Calu3 (cell line): ENCODE data around the gene CNTN5. TPM values are rescaled to one million over a fixed set of nuclear protein-coding genes. Genes with fewer than 3 reads are reported as not detected.
"Not testable (repeated sequence)": the region's sequence is repeated elsewhere in the genome, so short reads cannot be mapped to it uniquely, and the experiment has no call there.

ENCODE experiments used
- BruUV-seq: library from RNA; stranded (reverse); fragments of 400-500 nt; replicated peaks from 2 replicates; lab custom pipeline; 2021; lab: Mats Ljungman, UMichigan
- CTCF ChIA-PET: fragments of 300-600 bp; sonication (Branson Sonifier 250); formaldehyde crosslinking; loops from one replicate; lab custom pipeline; 2022; ENCODE audit warnings: antibody characterized with exemption; lab: Charles Lee
- DNase-seq: peaks from one replicate; pipeline ENCODE4 v3.0.0; 2022
- H3K27ac Mint-ChIP-seq: one replicate; pipeline ENCODE4 v1.8.0; 2022; ENCODE audit warnings: mixed read lengths; ENCODE audit not compliant: unreplicated experiment
- H3K27me3 Mint-ChIP-seq: one replicate; pipeline ENCODE4 v1.8.0; 2022; ENCODE audit warnings: mixed read lengths; ENCODE audit not compliant: unreplicated experiment
- H3K36me3 Mint-ChIP-seq: one replicate; pipeline ENCODE4 v1.8.0; 2022; ENCODE audit warnings: mild to moderate bottlenecking, moderate library complexity, mixed read lengths; ENCODE audit not compliant: insufficient read depth, unreplicated experiment
- H3K4me1 Mint-ChIP-seq: one replicate; pipeline ENCODE4 v1.8.0; 2022; ENCODE audit warnings: mild to moderate bottlenecking, low read depth, mixed read lengths; ENCODE audit not compliant: unreplicated experiment
- H3K4me3 Mint-ChIP-seq: one replicate; pipeline ENCODE4 v1.8.0; 2022; ENCODE audit warnings: mild to moderate bottlenecking, low read depth, moderate library complexity, mixed read lengths; ENCODE audit not compliant: unreplicated experiment
- H3K9me3 Mint-ChIP-seq: one replicate; pipeline ENCODE4 v1.8.0; 2022; ENCODE audit warnings: low read depth, mixed read lengths; ENCODE audit not compliant: unreplicated experiment
- intact Hi-C: fragments of 100-400 bp; cut with micrococcal nuclease; formaldehyde crosslinking; loops from one replicate; pipeline ENCODE4 v1.10.0; 2022; ENCODE audit not compliant: unreplicated experiment
- total RNA-seq: library from RNA; stranded (reverse); gene quantifications from 2 replicates; pipeline ENCODE4 v1.2.3, GENCODE V29; 2022
- TF ChIP-seq, protein P1 (sequence below): fragments of 200-600 bp; IDR thresholded peaks from one replicate; pipeline ENCODE4 v1.8.0; 2022; ENCODE audit warnings: antibody characterized with exemption; ENCODE audit not compliant: unreplicated experiment

Gene CNTN5
- total RNA-seq, 1 experiment from 2014 or later, result not detected

GRCh38 chr11:100273066-100273815 lies 1252.5 kb downstream of the CNTN5 start:
- CTCF ChIA-PET, result no interaction called here
- H3K9me3 Mint-ChIP-seq, result no peaks in the 10 kb centered on the region
- no TSS peak for BruUV-seq
- H3K36me3 Mint-ChIP-seq, result no peaks in the 10 kb centered on the region
- TF ChIP-seq, protein P1, sequence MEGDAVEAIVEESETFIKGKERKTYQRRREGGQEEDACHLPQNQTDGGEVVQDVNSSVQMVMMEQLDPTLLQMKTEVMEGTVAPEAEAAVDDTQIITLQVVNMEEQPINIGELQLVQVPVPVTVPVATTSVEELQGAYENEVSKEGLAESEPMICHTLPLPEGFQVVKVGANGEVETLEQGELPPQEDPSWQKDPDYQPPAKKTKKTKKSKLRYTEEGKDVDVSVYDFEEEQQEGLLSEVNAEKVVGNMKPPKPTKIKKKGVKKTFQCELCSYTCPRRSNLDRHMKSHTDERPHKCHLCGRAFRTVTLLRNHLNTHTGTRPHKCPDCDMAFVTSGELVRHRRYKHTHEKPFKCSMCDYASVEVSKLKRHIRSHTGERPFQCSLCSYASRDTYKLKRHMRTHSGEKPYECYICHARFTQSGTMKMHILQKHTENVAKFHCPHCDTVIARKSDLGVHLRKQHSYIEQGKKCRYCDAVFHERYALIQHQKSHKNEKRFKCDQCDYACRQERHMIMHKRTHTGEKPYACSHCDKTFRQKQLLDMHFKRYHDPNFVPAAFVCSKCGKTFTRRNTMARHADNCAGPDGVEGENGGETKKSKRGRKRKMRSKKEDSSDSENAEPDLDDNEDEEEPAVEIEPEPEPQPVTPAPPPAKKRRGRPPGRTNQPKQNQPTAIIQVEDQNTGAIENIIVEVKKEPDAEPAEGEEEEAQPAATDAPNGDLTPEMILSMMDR, result no peak
- no peaks in the 10 kb centered on the region for H3K4me1 Mint-ChIP-seq
- intact Hi-C loops, result no loop called here
- no peak for DNase-seq
- H3K27ac Mint-ChIP-seq, result no peak overlapping the region
- H3K27me3 Mint-ChIP-seq, result peaks cover 17% of the 10 kb centered on the region
- no peak overlapping the region for H3K4me3 Mint-ChIP-seq

DNA sequence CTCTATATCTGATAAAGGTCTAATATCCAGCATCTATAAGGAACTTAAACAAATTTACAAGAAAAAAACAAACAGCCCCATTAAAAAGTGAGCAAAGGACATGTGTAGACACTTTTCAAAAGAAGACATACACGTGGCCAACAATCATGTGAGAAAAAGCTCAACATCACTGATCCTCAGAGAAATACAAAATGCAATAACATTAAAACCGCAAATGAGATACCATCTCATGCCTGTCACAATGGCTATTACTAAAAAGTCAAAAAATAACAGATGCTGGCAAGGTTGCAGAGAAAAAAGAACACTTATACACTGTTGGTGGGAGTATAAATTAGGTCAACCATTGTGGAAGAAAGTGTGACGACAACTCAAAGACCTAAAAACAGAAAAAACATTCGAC lies 1253.7 kb downstream of the CNTN5 start:
- intact Hi-C loops, BruUV-seq, H3K9me3 Mint-ChIP-seq, H3K4me3 Mint-ChIP-seq, CTCF ChIA-PET, DNase-seq, H3K4me1 Mint-ChIP-seq, H3K27me3 Mint-ChIP-seq, H3K27ac Mint-ChIP-seq, H3K36me3 Mint-ChIP-seq: not testable (repeated sequence)

- Mint-ChIP-seq H3K27me3 (no peaks in the 10 kb centered on the region), H3K36me3 (no peaks in the 10 kb centered on the region), H3K27ac (no peak overlapping the region), H3K4me1 (no peaks in the 10 kb centered on the region), H3K9me3 (no peaks in the 10 kb centered on the region), H3K4me3 (no peak overlapping the region)
- no TSS peak for BruUV-seq
- intact Hi-C loops, result no loop called here
- DNase-seq, result no peak
- TF ChIP-seq, protein P1, result no peak
- CTCF ChIA-PET, result no interaction called here
These were observed 1274.0 kb downstream of the CNTN5 start for GRCh38 chr11:100294748-100295147.

DNA sequence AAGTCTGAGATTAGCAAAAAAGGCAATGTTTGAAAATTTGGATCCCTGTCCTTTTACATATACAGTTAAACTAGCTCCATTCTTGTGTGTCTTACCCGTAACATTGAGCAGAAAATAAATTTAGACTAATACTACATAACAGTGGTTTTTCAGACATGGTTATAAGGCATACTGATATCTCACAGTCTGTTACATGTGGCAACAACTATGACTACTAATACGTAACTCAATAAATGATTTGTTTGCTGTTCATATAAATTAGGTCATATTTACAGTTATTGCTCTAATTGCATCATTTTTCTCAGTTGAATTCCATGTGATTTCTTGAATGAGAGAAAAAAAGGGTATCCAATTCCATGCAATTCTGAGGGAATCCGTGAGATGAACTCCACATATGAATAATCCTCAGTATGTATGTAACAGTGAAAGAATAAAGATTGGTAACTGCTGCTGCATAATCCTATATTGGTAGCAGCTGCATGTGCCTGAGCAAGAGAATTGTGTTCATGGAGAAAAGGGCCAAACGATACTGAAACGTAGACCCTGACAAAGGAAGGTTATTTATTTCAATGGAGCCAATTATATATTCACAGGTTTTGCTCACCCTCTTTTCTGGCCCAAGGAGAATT lies 1275.4 kb downstream of the CNTN5 start:
- TF ChIP-seq, protein P1, result no peak
- intact Hi-C loops, result no loop called here
- Mint-ChIP-seq H3K27ac (no peak overlapping the region), H3K27me3 (no peaks in the 10 kb centered on the region), H3K4me3 (no peak overlapping the region), H3K4me1 (no peaks in the 10 kb centered on the region), H3K9me3 (no peaks in the 10 kb centered on the region), H3K36me3 (no peaks in the 10 kb centered on the region)
- no peak for DNase-seq
- no TSS peak for BruUV-seq
- CTCF ChIA-PET, result no interaction called here

GRCh38 chr11:100297516-100297915 lies 1276.8 kb downstream of the CNTN5 start:
- intact Hi-C loops, result no loop called here
- no peak for DNase-seq
- no peaks in the 10 kb centered on the region for H3K4me1 Mint-ChIP-seq

More at GRCh38 chr11:100297516-100297915, 1276.8 kb downstream of the CNTN5 start:
- H3K27ac Mint-ChIP-seq, result no peak overlapping the region
- BruUV-seq, result no TSS peak
- no peak overlapping the region for H3K4me3 Mint-ChIP-seq
- H3K27me3 Mint-ChIP-seq, result no peaks in the 10 kb centered on the region
- TF ChIP-seq, protein P1, result no peak
- no peaks in the 10 kb centered on the region for H3K9me3 Mint-ChIP-seq
- CTCF ChIA-PET, result no interaction called here
- H3K36me3 Mint-ChIP-seq, result no peaks in the 10 kb centered on the region
